ENCODE results near the gene GUCY1A2.
"Not testable (repeated sequence)": the region's sequence is repeated elsewhere in the genome, so short reads cannot be mapped to it uniquely, and the experiment has no call there.

The GUCY1A2 gene

GRCh38 chr11:106888386-106888785 is 129.9 kb downstream of the GUCY1A2 start:
- Mint-ChIP-seq H3K9me3 (no peaks in the 10 kb centered on the region), H3K4me3 (no peak overlapping the region), H3K27me3 (ENCODE audit: low read depth) (no peaks in the 10 kb centered on the region), H3K4me1 (no peaks in the 10 kb centered on the region), H3K27ac (no peak overlapping the region), H3K36me3 (ENCODE audit: low read depth) (no peaks in the 10 kb centered on the region)
- no peak for TF ChIP-seq CTCF (IDR thresholded peaks at IDR 0.05; ENCODE audit: unreplicated experiment in 3 of 3)

- not testable (repeated sequence) for H3K4me3 Mint-ChIP-seq; H3K9me3 Mint-ChIP-seq; H3K4me1 Mint-ChIP-seq; H3K27me3 Mint-ChIP-seq (ENCODE audit: low read depth); H3K27ac Mint-ChIP-seq; H3K36me3 Mint-ChIP-seq (ENCODE audit: low read depth)
Measured at GRCh38 chr11:106883693-106884092, 134.6 kb downstream of the GUCY1A2 start.

- H3K9me3 Mint-ChIP-seq, result peaks cover 5% of the 10 kb centered on the region
- TF ChIP-seq CTCF (IDR thresholded peaks at IDR 0.05; ENCODE audit: unreplicated experiment in 3 of 3), result no peak
- H3K27me3 Mint-ChIP-seq (ENCODE audit: low read depth), result no peaks in the 10 kb centered on the region
- H3K27ac Mint-ChIP-seq, result no peak overlapping the region
- no peaks in the 10 kb centered on the region for H3K36me3 Mint-ChIP-seq (ENCODE audit: low read depth)
- H3K4me1 Mint-ChIP-seq, result no peaks in the 10 kb centered on the region
- H3K4me3 Mint-ChIP-seq, result no peak overlapping the region
Measured at GRCh38 chr11:106879832-106880546, 138.3 kb downstream of the GUCY1A2 start.

GRCh38 chr11:106879029-106879428 is 139.2 kb downstream of the GUCY1A2 start:
- Mint-ChIP-seq H3K27ac (no peak overlapping the region), H3K27me3 (ENCODE audit: low read depth) (no peaks in the 10 kb centered on the region), H3K9me3 (peaks cover 5% of the 10 kb centered on the region), H3K36me3 (ENCODE audit: low read depth) (no peaks in the 10 kb centered on the region), H3K4me1 (no peaks in the 10 kb centered on the region), H3K4me3 (no peak overlapping the region)
- TF ChIP-seq CTCF (IDR thresholded peaks at IDR 0.05; ENCODE audit: unreplicated experiment in 3 of 3), result no peak

- Mint-ChIP-seq H3K36me3 (ENCODE audit: low read depth) (no peaks in the 10 kb centered on the region), H3K4me3 (no peak overlapping the region), H3K27ac (no peak overlapping the region), H3K9me3 (peaks cover 7% of the 10 kb centered on the region), H3K27me3 (ENCODE audit: low read depth) (no peaks in the 10 kb centered on the region), H3K4me1 (no peaks in the 10 kb centered on the region)
- no peak for TF ChIP-seq CTCF (IDR thresholded peaks at IDR 0.05; ENCODE audit: unreplicated experiment in 3 of 3)
Measured at GRCh38 chr11:106875013-106875412, 143.3 kb downstream of the GUCY1A2 start.

- TF ChIP-seq CTCF (IDR thresholded peaks at IDR 0.05; ENCODE audit: unreplicated experiment in 3 of 3), result no peak
- no peaks in the 10 kb centered on the region for H3K27me3 Mint-ChIP-seq (ENCODE audit: low read depth)
- H3K9me3 Mint-ChIP-seq, result peaks cover 8% of the 10 kb centered on the region
- no peak overlapping the region for H3K4me3 Mint-ChIP-seq
- no peaks in the 10 kb centered on the region for H3K4me1 Mint-ChIP-seq
- H3K27ac Mint-ChIP-seq, result no peak overlapping the region
- no peaks in the 10 kb centered on the region for H3K36me3 Mint-ChIP-seq (ENCODE audit: low read depth)
Measured at GRCh38 chr11:106872246-106872645, 146.0 kb downstream of the GUCY1A2 start.

All from nephron (organoid).